DND-41 (cell line): ENCODE data around the gene DDX51.

Source experiments
- ATAC-seq: fragments of 200-7000 bp; cut with Tn5 transposase; 3 replicates; pipeline ENCODE4 v1.9.1; 2021; ENCODE audit warnings: low read depth; ENCODE audit not compliant: insufficient read depth
- DNase-seq: peaks from one replicate; pipeline ENCODE4 v3.0.0-alpha.2; 2020
- H2AFZ ChIP-seq: 2 replicates; pipeline ENCODE4 v1.6.0; 2012; ENCODE audit warnings: low read depth, low read length
- H3K27ac ChIP-seq: 2 replicates; pipeline ENCODE4 v1.5.1; 2012; ENCODE audit warnings: low read length, inconsistent platforms
- H3K27me3 ChIP-seq: fragments of 200-600 bp; sonication (generic); 2 replicates; pipeline ENCODE4 v1.6.0; 2012; ENCODE audit warnings: low read length, mild to moderate bottlenecking, inconsistent platforms; ENCODE audit not compliant: insufficient read depth, poor library complexity
- H3K36me3 ChIP-seq: 2 replicates; pipeline ENCODE4 v1.5.1; 2012; ENCODE audit warnings: low read length, inconsistent platforms; ENCODE audit not compliant: insufficient read depth
- H3K4me1 ChIP-seq: 2 replicates; pipeline ENCODE4 v1.5.1; 2012; ENCODE audit warnings: mild to moderate bottlenecking, low read length; ENCODE audit not compliant: insufficient read depth
- H3K4me2 ChIP-seq: 2 replicates; pipeline ENCODE4 v1.6.0; 2012; ENCODE audit warnings: mild to moderate bottlenecking, moderate library complexity, low read length, inconsistent platforms; ENCODE audit not compliant: insufficient read depth
- H3K4me3 ChIP-seq, 2 experiments: fragments of 200-600 bp in 1 of 2; shearing (Covaris generic) in 1 of 2; 2 replicates each; pipeline ENCODE4 v1.5.1; 2012 to 2016; ENCODE audit warnings: inconsistent platforms in 2 of 2, low read length in 2 of 2, mild to moderate bottlenecking in 2 of 2, low read depth in 1 of 2, moderate library complexity in 1 of 2
- H3K79me2 ChIP-seq: 2 replicates; pipeline ENCODE4 v1.6.0; 2012; ENCODE audit warnings: low read length, inconsistent platforms; ENCODE audit not compliant: insufficient read depth
- H3K9ac ChIP-seq: 2 replicates; pipeline ENCODE4 v1.6.0; 2012; ENCODE audit warnings: low read depth, mild to moderate bottlenecking, inconsistent platforms, low read length, moderate library complexity
- H3K9me3 ChIP-seq: 2 replicates; pipeline ENCODE4 v1.5.1; 2012; ENCODE audit warnings: low read length, moderate library complexity, mild to moderate bottlenecking, inconsistent platforms; ENCODE audit not compliant: insufficient read depth, severe bottlenecking
- H4K20me1 ChIP-seq: 2 replicates; pipeline ENCODE4 v1.6.0; 2012; ENCODE audit warnings: low read length; ENCODE audit not compliant: insufficient read depth
- CTCF ChIP-seq: IDR thresholded peaks from 2 replicates; pipeline ENCODE4 v1.5.1; 2012; ENCODE audit warnings: borderline replicate concordance, low read length, moderate library complexity, mild to moderate bottlenecking; ENCODE audit not compliant: poor library complexity, severe bottlenecking; ENCODE audit errors: extremely low read depth
- EZH2 ChIP-seq: IDR thresholded peaks from 3 replicates; pipeline ENCODE4 v1.6.1; 2012; ENCODE audit warnings: borderline replicate concordance, low read depth, mild to moderate bottlenecking, moderate library complexity, low read length, inconsistent platforms; ENCODE audit not compliant: severe bottlenecking

Gene DDX51

DNA sequence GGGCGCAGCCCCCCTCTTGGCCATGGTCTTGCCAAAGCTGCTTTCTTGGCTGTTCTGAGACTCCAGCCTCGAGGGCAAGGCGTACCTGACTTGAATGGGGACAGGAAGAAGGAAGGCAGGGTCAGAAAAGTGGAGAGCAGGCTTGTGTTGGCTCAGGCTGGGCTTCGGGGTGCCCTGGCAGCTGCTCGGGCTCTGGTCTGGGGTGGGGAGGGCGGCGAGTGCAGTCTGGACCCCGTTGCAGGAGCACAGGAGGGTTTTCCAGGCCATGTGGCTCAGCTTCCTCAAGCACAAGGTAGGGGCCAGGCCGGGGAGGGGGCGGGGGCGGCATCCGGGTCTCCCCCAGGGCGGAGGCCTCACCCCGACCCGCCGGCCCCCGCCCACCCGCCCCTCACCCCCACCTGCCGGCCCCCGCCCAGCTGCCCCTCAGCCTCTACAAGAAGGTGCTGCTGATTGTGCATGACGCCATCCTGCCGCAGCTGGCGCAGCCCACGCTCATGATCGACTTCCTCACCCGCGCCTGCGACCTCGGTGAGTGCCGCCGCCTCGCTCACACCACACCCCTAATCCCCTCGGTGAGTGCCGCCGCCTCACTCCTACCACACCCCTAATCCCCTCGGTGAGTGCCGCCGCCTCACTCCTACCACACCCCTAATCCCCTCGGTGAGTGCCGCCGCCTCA, 4.4 kb upstream of the DDX51 start:
- H3K4me3 ChIP-seq: no peak overlapping the region
- TF ChIP-seq CTCF (no peak), EZH2 (no peak)
- H3K79me2 ChIP-seq: peaks cover 48% of the 10 kb centered on the region
- H3K27ac ChIP-seq: no peak overlapping the region
- H3K4me2 ChIP-seq: no peak overlapping the region
- peaks cover 31% of the 10 kb centered on the region for H4K20me1 ChIP-seq
- H3K9me3 ChIP-seq: peaks cover 3% of the 10 kb centered on the region
- peaks cover 25% of the 10 kb centered on the region for H3K4me1 ChIP-seq
- peaks cover 53% of the 10 kb centered on the region for H3K36me3 ChIP-seq
- DNase-seq (no peak), ATAC-seq (no peak)
- H3K9ac ChIP-seq: no peak overlapping the region
- H2AFZ ChIP-seq: no peak overlapping the region
- no peaks in the 10 kb centered on the region for H3K27me3 ChIP-seq

DNA sequence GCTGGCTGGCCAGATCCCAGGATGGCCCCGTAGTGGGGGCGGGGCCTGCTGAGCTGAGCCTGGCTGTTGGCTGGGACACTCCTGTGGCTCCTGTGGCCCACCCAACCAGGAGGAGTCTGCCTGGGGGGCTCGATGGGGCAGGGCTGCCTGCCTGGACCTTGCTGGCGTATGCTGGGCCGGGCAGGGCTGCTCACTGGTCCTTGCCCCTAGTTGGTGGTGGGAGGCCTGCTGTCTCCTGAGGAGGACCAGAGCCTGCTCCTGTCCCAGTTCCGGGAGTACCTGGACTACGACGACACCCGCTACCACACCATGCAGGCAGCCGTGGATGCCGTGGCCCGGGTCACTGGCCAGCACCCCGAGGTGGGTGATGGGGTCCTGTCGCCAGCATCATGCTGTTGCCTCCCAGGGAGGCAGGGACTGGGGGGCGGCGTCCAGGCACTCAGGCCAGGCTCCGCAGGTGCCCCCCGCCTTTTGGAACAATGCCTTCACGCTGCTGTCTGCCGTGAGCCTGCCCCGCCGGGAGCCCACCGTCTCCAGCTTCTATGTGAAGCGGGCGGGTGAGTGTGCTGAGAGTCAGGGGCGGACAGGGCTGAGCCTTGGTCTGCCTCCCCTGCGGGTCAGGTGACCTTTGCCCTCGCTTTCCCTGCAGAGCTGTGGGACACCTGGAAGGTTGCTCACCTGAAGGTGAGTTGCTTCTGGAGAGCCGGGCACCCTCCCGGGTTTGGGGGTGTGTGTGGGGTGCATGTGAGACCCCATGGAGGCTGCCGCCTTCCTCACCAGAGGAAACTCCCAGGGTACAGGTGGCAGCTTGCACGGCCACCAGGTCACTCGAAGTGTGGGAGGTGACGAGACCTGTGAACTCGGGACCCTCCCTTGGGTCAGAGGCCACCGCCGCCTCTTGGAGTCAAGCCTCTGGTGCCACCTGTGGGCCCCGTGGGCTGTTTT, 3.6 kb upstream of the DDX51 start:
- Histone ChIP-seq H3K4me2 (no peak overlapping the region), H3K4me1 (peaks cover 32% of the 10 kb centered on the region), H4K20me1 (peaks cover 36% of the 10 kb centered on the region), H2AFZ (no peak overlapping the region), H3K27me3 (no peaks in the 10 kb centered on the region), H3K79me2 (peaks cover 56% of the 10 kb centered on the region), H3K36me3 (peaks cover 59% of the 10 kb centered on the region), H3K9ac (no peak overlapping the region), H3K4me3 (no peak overlapping the region), H3K9me3 (peaks cover 3% of the 10 kb centered on the region), H3K27ac (no peak overlapping the region)
- no peak for DNase-seq
- ATAC-seq: no peak
- TF ChIP-seq EZH2 (no peak), CTCF (no peak)

GRCh38 chr12:132146772-132147422, 2.8 kb upstream of the DDX51 start:
- Histone ChIP-seq H3K4me1 (peaks cover 40% of the 10 kb centered on the region), H3K9me3 (peaks cover 3% of the 10 kb centered on the region), H3K4me3 (peak overlapping the region in 1 of 2 experiments; percentile 12; a peak in 1 of 4 replicates), H3K9ac (no peak overlapping the region), H4K20me1 (peaks cover 44% of the 10 kb centered on the region), H3K36me3 (peaks cover 59% of the 10 kb centered on the region), H3K27ac (no peak overlapping the region), H2AFZ (no peak overlapping the region), H3K4me2 (peak overlapping the region; percentile 36; the same call in 1 of the 2 replicates), H3K79me2 (peaks cover 64% of the 10 kb centered on the region), H3K27me3 (no peaks in the 10 kb centered on the region)
- TF ChIP-seq EZH2 (no peak), CTCF (no peak)
- DNase-seq (no peak), ATAC-seq (no peak)
